Tibial nerve (tissue), 4 donors: ENCODE results near the gene ZNF621. TPM values are rescaled to one million over a fixed set of nuclear protein-coding genes. Genes with fewer than 3 reads are reported as not detected.

Source experiments
- DNase-seq, 2 donors: peaks; one replicate each; pipeline ENCODE4 v3.0.0-alpha.2; 2019; ENCODE audit warnings: low spot score in 2 of 2
- H3K27ac ChIP-seq, 4 donors: fragments of 200-600 bp; sonication (generic) in 3 of 4; one replicate each; pipeline ENCODE4 v1.5.1; 2017 to 2019; ENCODE audit warnings: mild to moderate bottlenecking in 1 of 4
- H3K27me3 ChIP-seq, 2 donors: fragments of 200-600 bp; sonication (generic) in 1 of 2; one replicate each; pipeline versions ENCODE4 v1.5.1 to v1.6.0; 2017 to 2019
- H3K36me3 ChIP-seq, 3 donors: fragments of 200-600 bp; sonication (generic); one replicate each; pipeline ENCODE4 v1.5.1; 2018 to 2019
- H3K4me1 ChIP-seq, 4 donors: fragments of 200-600 bp; sonication (generic) in 3 of 4; one replicate each; pipeline ENCODE4 v1.5.1; 2017 to 2019
- H3K4me3 ChIP-seq, 4 donors: fragments of 200-600 bp; sonication (generic) in 3 of 4; one replicate each; pipeline ENCODE4 v1.5.1; 2017 to 2019; ENCODE audit warnings: mild to moderate bottlenecking in 1 of 4, moderate library complexity in 1 of 4
- H3K9me3 ChIP-seq, 4 donors: fragments of 200-600 bp; sonication (generic) in 3 of 4; one replicate each; pipeline ENCODE4 v1.5.1; 2017 to 2019
- CTCF ChIP-seq, 5 experiments: fragments of 200-600 bp in 3 of 5; fragments of 450-650 bp in 2 of 5; sonication (generic) in 3 of 5; IDR thresholded peaks; one replicate each; pipeline ENCODE4 v1.5.1; 2016 to 2019; ENCODE audit warnings: antibody characterized with exemption in 5 of 5, mild to moderate bottlenecking in 3 of 5, moderate library complexity in 2 of 5
- EP300 ChIP-seq, 2 donors: sonication (generic); formaldehyde crosslinking; IDR thresholded peaks; one replicate each; pipeline ENCODE4 v1.6.1; 2017; ENCODE audit warnings: antibody characterized with exemption in 2 of 2, mild to moderate bottlenecking in 1 of 2
- POLR2A ChIP-seq, 2 donors: fragments of 450-650 bp; IDR thresholded peaks; one replicate each; pipeline ENCODE4 v1.6.1; 2017; ENCODE audit warnings: antibody characterized with exemption in 2 of 2, mild to moderate bottlenecking in 2 of 2, moderate library complexity in 2 of 2
- WGBS, 2 donors: methylation state at CpG; one replicate each; pipeline ENCODE4 v1.1.5; 2018; 5-methylcytosine and 5-hydroxymethylcytosine counted together
- total RNA-seq, 4 donors: library from RNA; depleted of rRNA; stranded (reverse); fragments of >200 nt; gene quantifications; one replicate each; pipeline ENCODE4 v1.1.0, GENCODE V29; 2016

ZNF621 gene
- 10 to 100 TPM; 18.8 to 30.8 (median 25.6) TPM for total RNA-seq

- Histone ChIP-seq H3K36me3 (peaks cover 0 to 38% (median 0%) of the 10 kb centered on the region in 3 donors), H3K4me1 (peaks cover 0 to 24% (median 7%) of the 10 kb centered on the region in 4 donors), H3K27ac (peak within 1 kb of the TSS; percentile 70 to 95 (median 92)), H3K4me3 (peak within 1 kb of the TSS; percentile 63 to 92 (median 76)), H3K9me3 (no peaks in the 10 kb centered on the region), H3K27me3 (no peaks in the 10 kb centered on the region)
- TF ChIP-seq CTCF (IDR thresholded peaks at IDR 0.05) (peak in 1 of 5 experiments; percentile 35), POLR2A (IDR thresholded peaks at IDR 0.05) (peak; percentile 56 to 76), EP300 (IDR thresholded peaks at IDR 0.05) (peak; percentile 49 to 92)
- WGBS, 2 donors: 1% methylated on average over 28 to 36 of the region's 59 CpGs
- DNase-seq: peak; percentile 84 to 86
Observed at GRCh38 chr3:40524568-40525285, at the start of gene ZNF621. Gene ZNF621 (plus strand): TSS chr3:40524960. CDS start chr3:40525841, 881 bp downstream.

- DNase-seq: peak; percentile 49 to 55
- TF ChIP-seq EP300 (IDR thresholded peaks at IDR 0.05) (peak in 1 of 2 donors; percentile 39), POLR2A (IDR thresholded peaks at IDR 0.05) (no peak), CTCF (IDR thresholded peaks at IDR 0.05) (no peak)
- Histone ChIP-seq H3K36me3 (peaks cover 0 to 26% (median 0%) of the 10 kb centered on the region in 3 donors), H3K27me3 (no peaks in the 10 kb centered on the region), H3K4me3 (peak within 1 kb of the TSS; percentile 74 to 90 (median 78)), H3K27ac (peak within 1 kb of the TSS; percentile 37 to 87 (median 72)), H3K4me1 (peaks cover 0 to 13% (median 3%) of the 10 kb centered on the region in 4 donors), H3K9me3 (no peaks in the 10 kb centered on the region)
- WGBS, 2 donors: 17% methylated on average over 39 to 45 of the region's 48 CpGs
Observed at GRCh38 chr3:40476478-40477470, 48.0 kb upstream of the ZNF621 start, which contains the start of gene ZNF619. Gene ZNF619 (plus strand): TSS chr3:40477122. CDS start chr3:40477980, 858 bp downstream.

DNA sequence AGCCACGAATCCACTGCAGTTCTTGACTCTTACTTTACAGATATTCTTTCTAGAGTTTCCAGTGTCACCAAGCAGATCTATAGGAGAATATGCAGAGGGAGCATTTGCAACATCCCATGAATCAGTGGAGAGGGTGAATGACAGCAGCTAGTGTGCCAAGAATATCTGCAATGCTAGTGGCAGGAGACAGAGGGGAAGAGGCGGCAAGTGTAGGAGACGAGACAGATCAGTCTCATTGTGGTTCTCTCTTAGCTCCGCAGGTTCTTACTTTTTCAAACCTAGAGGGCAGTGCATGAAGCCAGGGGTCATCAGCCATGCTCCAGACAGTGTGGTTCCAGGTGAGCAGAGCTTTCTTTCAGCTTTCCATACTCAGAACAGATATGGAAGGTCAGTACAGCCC is 47.1 kb upstream of the ZNF621 start:
- peaks cover 0 to 35% (median 0%) of the 10 kb centered on the region in 3 donors for H3K36me3 ChIP-seq
- peaks cover 0 to 13% (median 3%) of the 10 kb centered on the region in 4 donors for H3K4me1 ChIP-seq
- H3K9me3 ChIP-seq: no peaks in the 10 kb centered on the region
- no peak for DNase-seq
- peak overlapping the region in 2 of 4 donors; percentile 80 to 87 for H3K27ac ChIP-seq
- no peak for TF ChIP-seq EP300 (IDR thresholded peaks at IDR 0.05)
- TF ChIP-seq CTCF (IDR thresholded peaks at IDR 0.05): no peak
- no peak for TF ChIP-seq POLR2A (IDR thresholded peaks at IDR 0.05)
- WGBS, 2 donors: 31 to 38% methylated on average over 4 of the region's 4 CpGs
- H3K27me3 ChIP-seq: no peaks in the 10 kb centered on the region
- H3K4me3 ChIP-seq: peak overlapping the region; percentile 74 to 90 (median 78)

- Histone ChIP-seq H3K27ac (no peak overlapping the region), H3K4me3 (no peak overlapping the region), H3K36me3 (peaks cover 0 to 86% (median 9%) of the 10 kb centered on the region in 3 donors), H3K4me1 (no peaks in the 10 kb centered on the region), H3K9me3 (peaks cover 0 to 35% (median 9%) of the 10 kb centered on the region in 4 donors), H3K27me3 (no peaks in the 10 kb centered on the region)
- 93 to 97% methylated on average over 3 of the region's 3 CpGs for WGBS, 2 donors
- no peak for DNase-seq
- TF ChIP-seq POLR2A (IDR thresholded peaks at IDR 0.05): no peak
- no peak for TF ChIP-seq CTCF (IDR thresholded peaks at IDR 0.05)
- TF ChIP-seq EP300 (IDR thresholded peaks at IDR 0.05): no peak
Observed at GRCh38 chr3:40487172-40487571, 37.6 kb upstream of the ZNF621 start.
